GM18519 (cell line): ENCODE results near the gene LRRFIP2.

Source experiments
- ATAC-seq: cut with Tn5 transposase; IDR thresholded peaks from one replicate; pipeline ENCODE4 v1.9.1; 2021; ENCODE audit warnings: mild to moderate bottlenecking, moderate library complexity; ENCODE audit not compliant: unreplicated experiment, low FRiP score

LRRFIP2 gene

DNA sequence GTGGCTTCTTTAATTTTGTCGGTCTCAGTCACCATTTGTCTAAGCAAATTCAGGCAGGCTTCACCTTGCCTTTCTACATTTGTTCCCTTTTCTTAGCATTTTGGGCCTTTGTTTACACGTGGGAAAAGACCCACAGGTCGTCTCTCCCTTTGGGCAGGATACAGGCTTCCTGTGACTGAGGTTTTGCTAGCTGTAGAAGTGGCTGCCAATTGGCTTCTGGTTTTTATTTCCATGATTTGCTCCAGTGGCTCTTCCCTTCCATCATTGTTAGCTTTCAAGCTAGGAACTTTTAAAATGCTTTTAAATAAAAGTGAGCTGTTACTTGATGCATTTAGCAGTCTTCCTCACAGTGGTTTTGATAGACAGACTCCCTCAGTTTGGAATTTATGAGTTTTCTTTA is 143.8 kb downstream of the LRRFIP2 start:
- ATAC-seq, result no peak

- no peak for ATAC-seq
Measured at GRCh38 chr3:37029516-37030163, 144.7 kb downstream of the LRRFIP2 start.

DNA sequence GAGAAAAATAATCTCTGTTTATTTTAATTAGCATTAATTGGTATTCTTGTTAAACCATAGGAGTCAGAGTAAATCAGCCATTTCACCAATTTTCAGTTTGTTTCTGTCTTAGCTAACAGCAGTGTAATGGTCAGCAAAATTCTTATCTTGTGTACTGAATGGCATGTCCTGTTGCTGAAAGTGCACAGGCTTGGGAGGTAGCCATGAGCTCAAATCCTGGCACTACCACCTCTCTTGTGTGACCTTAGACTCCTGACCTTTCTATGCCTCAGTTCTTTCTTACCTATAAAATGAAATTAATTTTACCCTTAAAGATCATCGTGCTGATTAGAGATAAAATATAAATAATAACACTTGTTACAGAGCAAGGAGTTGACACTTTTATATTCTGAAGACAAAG is 145.3 kb downstream of the LRRFIP2 start:
- ATAC-seq, result no peak

- no peak for ATAC-seq
Measured at GRCh38 chr3:37028329-37028728, 146.1 kb downstream of the LRRFIP2 start.

DNA sequence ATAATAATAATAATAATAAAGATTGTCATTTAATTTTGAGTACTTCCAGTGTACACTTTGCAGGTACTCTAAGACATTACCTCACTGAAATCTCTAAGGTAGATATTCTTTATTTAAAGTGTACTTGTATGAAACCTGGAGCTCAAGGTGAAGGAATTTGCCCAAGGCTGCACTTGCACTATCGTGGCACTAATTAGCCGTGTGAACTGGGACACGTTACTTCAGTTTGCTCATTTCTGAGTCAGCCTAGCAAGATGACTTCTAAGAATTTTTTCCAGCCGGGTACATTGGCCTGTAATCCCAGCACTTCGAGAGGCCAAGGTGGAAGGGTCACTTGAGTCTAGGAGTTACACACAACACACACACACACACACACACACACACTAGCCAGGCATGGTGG is 147.5 kb downstream of the LRRFIP2 start:
- ATAC-seq, result no peak

GRCh38 chr3:37025561-37026335 is 148.6 kb downstream of the LRRFIP2 start:
- no peak for ATAC-seq

GRCh38 chr3:37024820-37025405 is 149.5 kb downstream of the LRRFIP2 start:
- ATAC-seq, result peak; percentile 40

- no peak for ATAC-seq
Measured at GRCh38 chr3:37024092-37024491, 150.3 kb downstream of the LRRFIP2 start.

DNA sequence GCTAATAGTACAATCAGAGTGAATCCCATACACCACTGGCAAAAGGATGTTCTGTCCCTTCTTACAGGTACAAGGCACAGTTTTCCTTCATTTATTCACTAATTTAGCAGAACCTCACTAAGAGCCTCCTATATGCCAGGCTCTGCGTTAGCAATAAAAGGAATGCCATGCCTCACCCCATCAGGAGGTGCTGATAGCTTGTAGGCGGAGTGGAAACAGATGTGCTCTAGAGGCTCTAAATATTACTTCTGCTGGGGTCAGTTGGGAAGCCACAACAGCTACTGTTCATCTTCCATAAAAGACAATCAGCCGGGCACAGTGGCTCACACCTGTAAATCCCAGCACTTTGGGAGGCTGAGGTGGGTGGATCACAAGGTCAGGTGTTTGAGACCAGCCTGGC is 156.7 kb downstream of the LRRFIP2 start:
- no peak for ATAC-seq

- ATAC-seq, result no peak
Measured at GRCh38 chr3:37016903-37017302, 157.5 kb downstream of the LRRFIP2 start.

DNA sequence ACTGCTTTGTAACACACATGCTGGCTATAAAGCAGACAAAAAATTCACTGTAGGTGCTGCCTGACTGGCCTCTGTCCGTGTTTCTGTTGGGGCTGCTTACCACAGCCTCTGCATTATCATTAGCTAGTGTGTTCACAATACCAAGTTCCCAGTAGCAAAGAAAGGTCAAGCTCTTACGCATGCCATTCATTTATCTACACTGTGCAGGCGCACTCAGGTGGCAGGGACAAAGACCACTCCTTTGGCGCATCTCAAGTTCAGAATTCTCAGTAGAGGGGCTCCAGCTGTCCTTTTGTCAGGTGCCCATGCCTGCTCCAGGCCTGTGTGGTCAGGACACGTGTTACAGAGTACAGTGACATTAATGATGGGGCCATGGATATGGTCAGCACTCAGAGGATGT is 158.7 kb downstream of the LRRFIP2 start:
- ATAC-seq, result no peak

GRCh38 chr3:37014620-37015019 is 159.8 kb downstream of the LRRFIP2 start:
- no peak for ATAC-seq
